HG02970 (cell line): Measurements from ENCODE around the gene ZNF628.
"Not testable (repeated sequence)": the region's sequence is repeated elsewhere in the genome, so short reads cannot be mapped to it uniquely, and the experiment has no call there.

Source experiments
- ATAC-seq: cut with Tn5 transposase; IDR thresholded peaks from one replicate; pipeline ENCODE4 v1.9.1; 2021; ENCODE audit warnings: mild to moderate bottlenecking, moderate library complexity, moderate number of reproducible peaks; ENCODE audit not compliant: unreplicated experiment, low FRiP score

Gene ZNF628

DNA sequence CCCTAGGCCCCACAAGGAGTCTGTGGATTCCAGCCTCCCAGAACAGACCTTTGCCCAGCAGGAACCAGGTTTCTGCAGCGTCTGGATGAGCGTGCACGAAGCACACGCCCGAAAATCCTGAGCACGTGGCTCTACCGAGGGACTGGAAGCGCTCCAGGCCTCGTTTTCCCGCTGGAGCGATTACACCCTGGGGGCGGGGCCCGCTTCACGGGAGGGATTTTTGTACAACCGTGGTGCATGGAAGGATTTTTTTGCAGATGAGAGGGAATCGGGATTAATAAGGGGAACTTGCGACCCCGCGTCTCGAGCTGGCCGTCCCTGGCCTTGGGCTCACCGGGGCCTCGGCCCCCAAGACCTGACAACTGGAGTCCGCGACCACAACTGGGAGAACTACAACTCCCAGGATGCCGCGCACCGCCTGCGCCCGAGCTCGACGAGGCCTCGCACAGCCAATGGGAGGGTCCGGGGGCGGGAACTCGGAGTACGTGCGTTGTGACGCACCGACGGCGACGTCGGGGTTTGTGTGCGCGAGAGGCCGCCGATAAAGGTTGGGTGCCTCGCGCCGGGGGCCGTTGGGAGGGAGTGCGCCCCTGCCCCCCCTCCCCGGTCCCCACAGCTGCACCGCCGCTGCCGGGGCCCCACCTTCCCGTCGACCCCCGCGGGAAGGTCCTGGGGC lies at the start of gene ZNF628:
Gene ZNF628 (plus strand): TSS at position 518 of the 676 bp plus-strand sequence. CDS start 3,294 bp downstream, outside the sequence.
- ATAC-seq, result peak; percentile 93

DNA sequence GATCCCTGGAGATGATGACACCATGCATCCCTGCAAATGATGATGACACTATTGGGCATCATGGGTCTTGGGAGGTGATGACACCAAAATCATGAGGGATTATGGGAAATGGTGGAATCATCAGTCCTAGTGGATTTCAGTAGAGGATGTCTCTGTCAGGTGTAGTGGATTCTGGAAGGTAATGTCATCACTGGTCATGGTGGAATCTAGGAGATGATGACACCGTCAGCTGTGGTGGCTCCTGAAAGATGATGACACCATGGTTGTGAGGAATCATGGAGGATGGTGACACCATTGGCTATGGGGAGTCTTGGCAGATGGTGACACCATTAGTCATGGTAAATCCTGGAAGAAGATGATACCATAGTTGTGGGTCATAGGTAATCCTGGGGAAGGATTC lies 45.2 kb upstream of the ZNF628 start:
- no peak for ATAC-seq

DNA sequence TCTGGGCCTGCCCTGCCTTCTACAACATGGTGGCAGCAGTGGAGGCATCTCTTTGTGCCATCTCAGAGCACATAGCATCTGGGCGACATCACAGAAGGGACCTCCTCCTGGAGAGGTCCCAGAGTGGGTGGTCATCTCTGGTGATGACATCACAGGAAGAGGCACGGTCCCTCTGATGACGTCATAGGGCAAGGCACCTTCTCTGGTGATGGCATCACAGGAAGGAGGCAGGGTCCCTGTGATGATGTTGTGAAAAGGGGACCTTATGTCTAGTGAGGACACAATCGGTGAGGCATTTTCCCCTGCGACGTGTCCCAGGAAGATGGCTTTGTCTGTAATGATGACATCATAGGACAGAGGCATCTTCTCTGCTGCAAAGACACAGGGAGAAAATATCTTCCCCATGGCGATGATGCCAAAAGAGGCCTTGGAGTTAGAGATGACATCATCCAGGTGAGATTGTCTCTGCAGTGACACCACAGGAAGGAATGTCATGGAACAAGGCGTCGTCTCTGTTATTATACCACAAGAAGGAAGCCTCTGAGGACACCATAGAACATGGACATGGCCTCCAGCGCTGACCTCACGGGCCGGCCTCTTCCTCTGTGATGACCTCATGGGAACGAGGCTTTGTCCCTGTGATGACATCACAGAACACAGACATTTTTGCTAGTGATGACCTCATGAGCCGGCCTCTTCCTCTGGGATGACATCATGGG lies 44.0 kb upstream of the ZNF628 start:
- no peak for ATAC-seq

DNA sequence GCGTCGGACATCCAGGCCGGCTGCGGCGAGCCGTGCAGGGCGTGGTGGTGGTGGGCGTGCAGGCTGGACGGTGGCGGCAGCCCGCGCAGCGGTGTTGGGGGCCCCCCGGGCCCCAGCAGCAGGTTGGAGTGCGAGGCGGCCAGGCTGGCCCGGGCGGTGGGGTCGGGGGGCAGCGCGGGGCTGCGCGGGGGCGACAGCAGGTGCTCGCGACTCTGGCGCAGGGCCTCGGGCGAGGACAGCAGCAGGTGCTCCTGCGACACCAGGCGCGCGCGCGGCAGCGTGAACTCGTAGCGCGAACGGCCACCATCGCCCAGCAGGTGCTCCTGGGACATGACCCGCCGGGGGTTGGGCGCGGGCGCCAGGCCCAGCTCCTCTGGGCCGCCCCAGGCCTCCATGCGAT lies 43.1 kb upstream of the ZNF628 start:
- no peak for ATAC-seq

DNA sequence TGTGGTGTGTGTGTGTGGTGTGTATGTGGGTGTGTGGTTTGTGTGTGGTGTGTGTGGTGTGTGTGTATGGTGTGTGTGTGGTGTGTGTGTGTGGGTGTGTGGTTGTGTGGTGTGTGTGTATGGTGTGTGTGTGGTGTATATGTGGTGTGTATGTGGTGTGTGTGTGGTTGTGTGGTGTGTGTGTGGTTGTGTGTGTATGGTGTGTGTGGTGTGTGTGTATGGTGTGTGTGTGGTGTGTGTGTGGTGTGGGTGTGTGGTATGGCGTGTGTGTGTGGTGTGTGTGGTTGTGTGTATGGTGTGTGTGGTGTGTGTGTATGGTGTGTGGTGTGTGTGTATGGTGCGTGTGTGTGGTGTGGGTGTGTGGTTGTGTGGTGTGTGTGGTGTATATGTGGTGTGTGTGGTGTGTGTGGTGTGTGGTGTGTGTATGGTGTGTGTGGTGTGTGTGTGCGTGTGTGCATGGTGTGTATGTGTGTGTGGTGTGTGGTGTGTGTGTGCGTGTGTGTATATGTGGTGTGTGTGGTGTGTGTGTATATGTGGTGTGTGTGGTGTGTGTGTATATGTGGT lies 42.0 kb upstream of the ZNF628 start:
- no peak for ATAC-seq

DNA sequence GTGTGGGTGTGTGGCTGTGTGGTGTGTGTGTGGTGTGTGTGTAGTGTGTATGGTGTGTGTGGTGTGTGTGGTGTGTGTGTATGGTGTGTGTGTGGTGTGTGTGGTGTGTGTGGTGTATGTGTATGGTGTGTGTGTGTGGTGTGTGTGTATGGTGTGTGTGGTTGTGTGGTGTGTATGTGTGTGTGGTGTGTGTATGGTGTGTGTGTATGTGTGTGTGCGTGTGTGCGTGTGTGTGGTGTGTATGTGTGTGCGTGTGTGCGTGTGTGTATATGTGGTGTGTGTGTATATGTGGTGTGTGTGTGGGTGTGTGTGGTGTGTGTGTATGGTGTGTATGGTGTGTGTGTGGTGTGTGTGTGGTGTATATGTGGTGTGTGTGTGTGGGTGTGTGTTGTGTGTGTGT lies 41.4 kb upstream of the ZNF628 start:
- ATAC-seq, result no peak

DNA sequence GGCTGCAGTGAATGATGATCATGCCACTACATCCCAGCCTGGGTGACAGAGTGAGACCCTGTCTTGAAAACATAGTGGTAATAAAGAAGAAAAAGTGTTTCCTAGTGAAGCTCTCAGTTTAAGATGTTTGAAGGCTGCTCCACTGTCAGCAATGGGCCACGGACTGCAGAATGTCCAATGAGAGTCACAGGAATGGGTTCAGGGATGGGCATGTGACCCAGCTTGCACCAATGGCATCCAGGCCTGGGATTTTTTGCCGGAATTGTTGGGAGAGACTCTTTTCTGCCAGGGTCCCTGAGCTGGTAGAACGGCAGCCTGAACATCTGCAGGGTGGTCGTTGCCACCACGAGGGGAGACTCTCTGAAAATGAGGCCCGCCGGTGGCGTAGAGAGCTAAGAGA lies 39.6 kb upstream of the ZNF628 start:
- ATAC-seq, result no peak

DNA sequence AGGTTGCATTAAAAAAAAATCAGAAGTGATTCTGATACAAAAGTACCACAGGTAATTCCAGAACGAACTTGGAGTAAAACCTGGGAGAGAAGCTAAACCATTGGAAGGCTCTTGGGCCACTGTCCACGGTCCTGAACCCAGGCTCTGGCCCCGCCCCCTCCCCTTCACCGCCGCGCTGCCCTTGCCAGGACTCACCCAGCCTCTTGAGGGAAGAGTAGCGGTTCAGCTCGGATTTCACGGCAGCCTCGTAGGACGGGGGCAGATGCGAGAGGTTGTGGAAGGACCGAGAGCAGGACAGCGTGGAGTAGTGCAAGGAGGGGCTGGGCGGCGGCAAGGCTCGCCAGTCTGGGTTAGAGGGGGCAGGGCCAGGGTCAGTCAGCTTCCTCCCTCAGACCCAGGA lies 39.0 kb upstream of the ZNF628 start:
- no peak for ATAC-seq

DNA sequence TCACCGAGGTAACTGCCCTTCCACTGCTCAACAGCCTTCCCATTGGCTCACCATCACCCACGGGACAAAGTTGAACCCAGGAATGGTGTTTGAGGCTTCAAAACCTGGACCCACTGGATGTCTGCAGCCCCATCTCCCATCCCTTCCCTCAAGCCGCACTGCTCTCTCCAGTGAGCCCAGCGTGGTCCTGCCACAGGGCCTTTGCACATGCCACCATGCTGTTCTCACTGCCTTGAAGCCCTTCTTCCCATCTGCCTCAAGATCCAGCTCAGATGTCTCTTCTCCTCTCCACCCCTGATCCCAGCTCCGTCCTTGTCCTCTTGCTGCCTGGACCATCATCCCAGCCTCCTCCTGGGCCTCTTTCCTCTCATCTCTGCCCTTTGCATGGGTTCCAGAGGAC lies 37.4 kb upstream of the ZNF628 start:
- ATAC-seq, result no peak

DNA sequence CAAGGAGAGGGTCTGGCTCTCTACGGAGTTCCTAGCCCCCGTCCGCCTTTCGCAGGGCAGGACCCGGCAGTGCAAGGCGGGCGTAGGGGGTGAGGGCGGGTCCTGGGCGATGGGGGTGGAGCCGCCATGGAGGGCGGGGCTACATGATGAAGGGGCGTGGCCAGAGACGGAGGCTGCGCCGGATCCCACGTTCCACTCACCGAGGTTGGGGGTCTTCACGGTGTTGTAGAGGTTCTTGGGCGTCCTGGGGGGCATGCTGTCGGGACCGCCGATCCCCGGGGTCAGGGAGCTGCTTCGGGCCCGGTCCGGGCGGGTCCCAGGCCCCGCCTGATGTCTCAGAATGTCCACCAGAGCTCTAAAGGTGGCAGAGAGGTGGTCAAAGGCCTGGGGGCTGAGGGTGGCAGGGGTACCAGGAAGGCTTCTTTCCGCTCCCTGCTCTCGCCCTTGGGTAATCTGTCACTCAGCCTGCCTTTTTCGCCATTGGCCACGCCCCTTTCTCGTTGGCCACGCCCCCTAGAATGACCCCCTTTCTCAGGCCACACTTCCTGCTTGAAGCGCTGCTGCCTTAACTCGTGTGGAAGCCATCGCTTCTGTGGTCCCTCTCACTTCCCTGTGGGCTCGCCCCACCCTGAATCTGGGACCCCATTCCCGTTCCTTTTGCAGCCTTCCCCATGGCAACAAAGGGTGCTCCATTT lies 35.9 kb upstream of the ZNF628 start:
- no peak for ATAC-seq

DNA sequence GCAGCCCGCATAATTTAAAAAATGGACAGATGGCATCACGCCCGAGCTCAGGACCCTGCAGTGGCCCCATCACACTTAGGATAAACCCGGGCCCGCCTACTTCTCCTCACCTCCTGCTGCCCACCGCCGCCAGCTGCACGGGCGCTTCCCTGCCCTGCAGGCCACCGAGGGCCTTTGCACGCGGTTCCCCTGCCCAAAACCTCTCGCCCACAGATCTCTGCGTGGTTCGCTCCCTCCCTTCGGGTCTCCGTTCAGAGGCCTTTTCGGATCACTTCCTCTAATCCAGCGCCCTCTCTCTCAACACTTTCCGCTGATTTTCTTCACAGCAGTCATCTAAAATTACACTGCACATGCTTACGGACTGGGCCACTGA lies 35.1 kb upstream of the ZNF628 start:
- ATAC-seq, result no peak

DNA sequence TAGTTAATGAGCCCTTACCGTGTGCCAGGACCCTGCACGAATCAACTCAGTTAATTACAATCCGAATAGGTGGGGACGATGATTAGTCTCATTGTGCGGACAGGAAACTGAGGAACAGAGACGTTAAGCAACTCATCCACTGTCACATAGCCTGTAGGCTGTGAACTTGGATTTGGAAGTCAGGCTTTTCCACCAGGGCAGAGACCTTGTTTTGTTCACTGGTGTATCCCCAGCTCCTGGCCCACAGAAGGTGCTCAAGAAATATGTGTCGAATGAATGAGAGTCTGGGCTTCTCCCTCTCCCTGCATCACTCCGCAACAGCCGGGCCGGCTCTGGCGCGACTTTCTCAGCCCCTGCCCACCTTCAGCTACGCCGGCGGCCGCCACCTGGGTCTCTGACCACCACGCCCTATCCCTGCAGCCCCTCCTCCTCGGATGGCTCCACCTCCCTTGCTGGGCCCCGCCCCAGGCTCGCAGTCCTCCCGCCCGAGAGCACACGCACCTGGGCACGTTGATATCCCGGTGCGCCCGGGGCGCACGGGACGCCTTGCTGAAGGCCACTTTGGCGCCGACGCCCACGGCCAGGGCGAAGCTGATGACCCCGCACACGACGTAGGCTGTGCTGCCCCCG lies 34.6 kb upstream of the ZNF628 start:
- ATAC-seq, result no peak

DNA sequence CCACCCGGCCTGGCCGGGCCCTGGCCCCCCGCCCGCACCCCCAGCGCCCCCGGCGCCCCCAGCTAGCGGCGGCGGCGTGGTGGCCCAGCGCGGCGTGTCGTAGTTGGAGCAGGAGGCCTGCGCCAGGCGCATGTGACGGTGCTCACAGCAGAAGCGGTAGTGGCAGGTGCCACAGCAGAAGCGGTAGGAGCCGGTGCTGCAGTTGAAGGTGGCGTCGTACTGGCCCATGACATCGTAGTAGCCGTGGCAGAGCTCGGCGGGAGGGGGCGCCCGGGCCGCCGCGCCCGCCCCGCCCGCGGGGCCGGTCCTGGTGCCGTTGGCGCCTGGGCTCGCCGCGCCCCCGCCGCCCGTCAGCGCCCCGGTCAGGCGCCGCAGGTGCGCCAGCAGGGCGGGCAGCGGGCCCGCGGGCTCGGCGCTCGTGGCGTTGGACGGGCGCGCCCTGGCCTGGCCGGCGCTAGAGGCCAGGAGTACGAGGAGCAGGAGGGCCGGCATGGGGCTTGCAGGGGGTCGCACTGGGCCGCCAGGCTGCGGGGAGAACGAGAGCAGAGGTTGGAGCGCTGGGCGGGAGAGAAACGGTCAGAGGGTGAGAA lies 34.0 kb upstream of the ZNF628 start:
- no peak for ATAC-seq

DNA sequence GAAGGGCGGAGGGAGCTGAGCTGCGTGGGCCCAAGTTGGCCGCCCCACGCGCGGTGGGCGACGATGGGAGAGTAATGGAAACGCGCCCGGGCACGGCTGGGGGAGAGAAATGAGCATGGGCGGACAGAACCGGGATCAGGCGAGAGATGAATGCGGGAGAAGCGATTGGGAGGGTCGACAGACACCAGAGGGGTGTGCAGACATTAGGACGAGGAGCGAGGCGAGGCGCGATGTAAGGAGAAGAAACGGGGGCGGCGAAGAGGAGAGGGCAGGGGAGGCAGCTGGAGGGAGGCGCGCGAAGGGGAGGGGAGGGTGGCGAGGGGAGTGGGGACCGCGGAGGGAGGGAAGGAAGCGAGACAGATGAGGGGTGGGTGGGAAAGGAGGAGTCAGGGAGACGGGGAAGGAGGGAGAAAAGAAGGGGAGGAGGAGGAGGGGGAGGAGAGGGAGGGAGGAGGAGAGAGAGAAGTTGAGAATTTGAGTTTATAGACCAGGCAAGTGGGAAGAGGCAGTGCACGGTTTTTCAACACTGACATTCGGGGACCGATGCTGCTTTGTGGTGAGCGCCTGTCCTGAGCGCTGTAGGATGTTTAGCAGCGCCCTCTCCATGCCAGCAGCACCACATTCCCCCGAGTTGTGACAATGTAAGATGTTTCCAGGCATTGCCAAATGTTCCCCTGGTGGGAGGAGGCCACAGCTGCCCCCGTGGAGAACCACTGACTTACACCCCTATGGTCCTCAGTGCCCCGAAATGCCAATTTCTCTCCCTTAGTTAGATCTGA lies 33.2 kb upstream of the ZNF628 start, which contains the start of gene SHISA7:
Gene SHISA7 (minus strand): TSS at position 256 of the 779 bp plus-strand sequence. CDS start 437 bp downstream, outside the sequence.
- ATAC-seq, result no peak

DNA sequence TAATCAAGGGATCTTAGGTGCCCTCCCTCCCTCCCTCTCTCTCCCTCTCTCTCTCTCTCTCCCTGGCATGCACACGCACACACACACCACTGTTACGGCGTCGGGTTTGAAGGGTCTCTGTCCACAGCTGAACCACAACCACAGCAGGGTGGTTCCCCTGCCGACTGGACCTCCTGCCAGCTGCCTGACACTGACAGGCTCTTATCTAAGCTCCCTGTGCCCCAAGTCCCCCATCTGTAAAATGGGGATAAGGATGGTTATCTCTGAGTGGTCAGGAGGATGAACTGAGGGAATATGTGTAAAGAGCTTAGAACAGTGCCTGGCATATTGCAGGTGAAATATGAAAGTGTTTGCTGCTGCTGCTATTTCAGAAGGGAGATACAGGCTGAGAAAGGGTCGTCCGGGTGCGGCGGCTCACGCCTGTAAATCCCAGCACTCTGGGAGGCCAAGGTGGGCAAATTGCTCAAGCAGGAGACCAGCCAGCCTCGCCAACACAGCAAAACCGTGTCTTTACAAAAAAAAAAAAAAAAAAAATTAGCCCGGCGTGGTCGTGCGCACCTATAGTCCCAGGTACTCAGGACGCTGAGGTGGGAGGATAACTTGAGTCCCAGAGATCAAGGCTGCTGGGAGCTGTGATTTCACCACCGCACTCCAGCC lies 32.5 kb upstream of the ZNF628 start:
- ATAC-seq, result no peak

DNA sequence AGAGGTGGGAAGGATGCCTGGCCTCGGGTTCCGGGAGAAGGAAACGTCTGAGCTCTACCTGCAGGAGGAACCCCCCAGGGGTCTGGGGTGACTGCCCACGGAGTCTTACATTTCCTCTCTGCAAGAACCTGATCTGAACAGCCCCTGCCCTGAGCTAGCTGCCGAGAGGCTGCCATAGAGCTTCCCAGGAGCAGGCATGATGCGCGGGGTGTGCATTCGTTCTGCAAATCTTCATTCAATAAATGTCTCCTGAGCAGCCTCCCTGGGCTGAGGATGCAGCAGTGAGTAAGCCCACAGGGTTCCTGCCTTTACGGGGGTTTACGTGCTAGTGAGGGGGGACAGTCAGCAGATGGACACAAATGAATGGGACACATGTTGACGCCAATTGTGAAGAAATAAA lies 31.8 kb upstream of the ZNF628 start:
- no peak for ATAC-seq

DNA sequence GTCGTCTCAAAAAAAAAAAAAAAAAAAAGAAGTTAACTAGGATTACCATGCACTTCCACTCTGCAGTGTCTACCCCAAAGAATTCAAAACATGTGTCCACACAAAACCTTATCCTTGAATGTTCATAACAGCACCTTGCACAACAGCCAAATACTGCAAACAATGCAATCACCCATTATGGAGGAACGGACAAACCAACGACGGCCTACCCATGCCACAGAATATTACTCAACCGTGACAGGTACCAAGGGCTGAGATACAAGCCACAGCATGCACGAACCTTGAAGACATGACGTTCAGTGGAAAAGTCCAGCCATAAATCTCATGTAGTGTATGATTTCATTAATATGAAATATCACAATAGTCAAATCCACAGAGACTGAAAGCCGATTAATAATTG lies 30.4 kb upstream of the ZNF628 start:
- no peak for ATAC-seq

DNA sequence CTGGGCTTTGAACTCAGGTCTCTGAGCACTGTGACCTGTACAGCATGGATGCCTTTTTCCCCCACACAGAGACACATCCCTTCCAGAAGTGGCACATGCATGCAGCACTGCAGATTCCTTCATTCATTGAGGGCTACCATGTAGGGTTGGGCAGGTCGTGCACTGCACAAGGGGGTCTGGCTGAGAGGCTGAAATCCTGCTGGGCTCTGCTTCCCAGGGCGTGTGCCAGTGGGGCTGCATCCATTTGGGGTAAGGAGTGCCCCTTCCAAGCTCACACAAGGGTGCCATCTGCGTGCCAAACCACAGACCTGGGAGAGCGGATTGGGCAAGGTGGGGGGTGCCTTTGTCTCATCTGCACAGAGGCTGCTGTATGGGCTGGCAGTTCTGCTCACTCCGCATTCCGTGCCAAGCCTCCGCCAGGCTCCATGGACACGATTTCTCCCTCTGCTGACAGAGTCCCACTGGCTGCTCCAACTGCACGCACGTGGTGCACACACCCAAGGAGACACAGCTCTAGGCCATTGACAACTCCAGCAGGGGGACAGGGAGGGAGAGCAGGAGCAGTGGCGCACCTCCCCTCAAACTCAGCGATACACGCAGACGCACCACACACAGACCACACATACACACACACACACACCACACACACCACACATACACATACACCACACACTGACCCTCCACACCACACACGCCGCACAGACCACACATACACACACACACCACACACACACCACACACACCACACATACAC lies 28.8 kb upstream of the ZNF628 start:
- no peak for ATAC-seq

DNA sequence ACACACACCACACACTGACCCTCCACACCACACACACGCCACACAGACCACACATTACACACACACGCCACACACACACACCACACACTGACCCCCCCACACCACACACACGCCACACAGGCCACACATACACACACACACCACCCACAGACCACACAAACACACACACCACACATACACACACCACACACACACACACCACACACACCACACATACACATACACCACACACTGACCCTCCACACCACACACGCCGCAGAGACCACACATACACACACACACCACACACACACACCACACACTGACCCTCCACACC lies 28.3 kb upstream of the ZNF628 start:
- ATAC-seq, result not testable (repeated sequence)
